Measurements from ENCODE around the gene HMCN2.
"Not testable (repeated sequence)": the region's sequence is repeated elsewhere in the genome, so short reads cannot be mapped to it uniquely, and the experiment has no call there.

The HMCN2 gene

DNA sequence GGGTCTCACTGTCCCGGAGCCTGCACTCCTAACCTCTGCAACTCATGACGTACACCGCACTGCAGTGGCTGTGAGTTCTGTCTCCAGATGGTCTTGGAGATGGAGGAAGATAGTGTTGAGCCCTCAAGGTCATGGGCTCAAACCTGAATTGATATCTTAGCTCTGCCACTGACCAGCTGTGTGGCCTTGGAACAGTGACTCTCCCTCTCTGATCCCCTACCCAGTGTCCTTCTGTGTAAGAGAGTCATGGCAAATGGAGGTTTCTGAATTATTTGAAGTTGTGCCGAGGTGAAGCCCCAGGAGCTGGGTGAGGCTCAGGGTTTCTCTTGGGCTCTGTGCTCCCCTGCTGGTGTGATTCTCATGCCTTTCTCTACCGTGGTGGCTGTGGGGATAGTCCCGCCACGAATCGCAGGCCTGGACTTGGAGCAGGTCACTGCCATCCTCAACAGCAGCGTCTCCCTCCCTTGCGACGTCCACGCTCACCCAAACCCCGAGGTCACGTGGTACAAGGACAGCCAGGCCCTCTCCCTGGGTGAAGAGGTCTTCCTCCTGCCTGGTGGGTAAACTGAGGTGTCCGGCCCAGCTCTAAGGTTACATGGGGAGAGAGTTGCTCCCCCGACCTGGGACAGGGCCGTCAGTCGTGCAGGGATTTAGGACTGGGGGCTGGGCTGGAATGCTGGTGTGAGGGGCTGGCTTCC is 118.6 kb downstream of the HMCN2 start:
- no peak for DNase-seq (ENCODE audit: low read depth in 2 of 2, low spot score in 1 of 2)

DNA sequence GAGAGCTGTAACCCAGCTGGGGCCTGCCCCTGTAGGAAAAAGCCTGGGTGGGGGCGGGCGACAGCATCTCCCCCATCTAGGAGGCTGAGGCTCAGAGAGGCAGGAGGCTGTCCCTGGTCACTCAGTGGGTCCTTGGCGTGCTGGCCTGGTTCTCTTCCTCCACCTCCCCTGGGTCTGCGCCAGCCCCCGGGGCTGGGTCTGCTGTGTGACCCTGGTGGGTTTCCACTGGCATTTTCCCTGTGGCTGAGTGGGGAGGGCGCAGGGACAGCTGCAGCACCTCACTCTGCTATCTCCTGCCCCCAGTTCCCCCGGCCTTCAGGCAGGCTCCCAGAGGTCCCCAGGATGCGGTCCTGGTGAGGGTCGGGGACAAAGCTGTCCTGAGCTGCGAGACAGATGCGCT is 119.7 kb downstream of the HMCN2 start:
- no peak for DNase-seq (ENCODE audit: low read depth in 2 of 2, low spot score in 1 of 2)

DNA sequence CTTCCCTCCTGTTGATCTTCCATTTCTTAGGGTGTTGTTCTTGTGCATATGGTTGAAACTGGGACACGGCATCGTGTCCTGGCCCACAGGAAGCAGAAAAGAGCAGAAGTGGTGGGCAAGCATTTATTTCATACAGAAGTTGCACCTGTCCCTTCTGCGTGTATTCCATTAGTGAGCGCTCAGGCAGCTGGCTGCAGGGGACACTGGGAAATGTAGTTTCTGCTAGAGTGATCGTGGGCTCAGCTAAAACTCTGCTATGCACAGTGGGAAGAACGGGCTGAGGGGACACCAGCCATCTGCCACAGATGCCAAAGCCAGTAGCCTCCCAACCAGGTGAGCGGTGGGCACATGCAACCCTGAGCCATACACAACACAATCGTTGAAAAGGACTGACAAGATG is 121.8 kb downstream of the HMCN2 start:
- DNase-seq (ENCODE audit: low read depth in 2 of 2, low spot score in 1 of 2) = no peak

DNA sequence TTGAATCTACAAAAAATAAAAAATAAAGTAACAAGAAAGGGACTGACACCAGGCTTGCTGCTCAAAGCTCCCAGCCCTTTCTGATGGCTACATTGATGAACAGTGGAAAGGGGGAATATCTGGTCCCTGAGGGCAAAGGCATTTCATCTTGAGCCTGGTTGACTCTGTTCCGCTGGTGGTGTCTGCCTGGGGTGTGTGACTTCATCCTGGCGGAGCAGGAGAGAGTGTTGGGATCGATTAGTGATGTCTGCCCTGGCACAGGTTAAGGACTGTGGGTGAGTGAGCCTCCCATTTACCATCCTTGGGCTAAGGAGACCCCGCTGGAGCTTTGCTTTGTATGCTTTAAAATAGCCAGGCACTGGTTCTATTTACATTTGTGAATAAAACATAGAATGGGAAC is 122.3 kb downstream of the HMCN2 start:
- no peak for DNase-seq (ENCODE audit: low read depth in 2 of 2, low spot score in 1 of 2)

- DNase-seq (ENCODE audit: low read depth in 2 of 2, low spot score in 1 of 2) = no peak
Measured at GRCh38 chr9:130390390-130390789, 124.8 kb downstream of the HMCN2 start.

DNA sequence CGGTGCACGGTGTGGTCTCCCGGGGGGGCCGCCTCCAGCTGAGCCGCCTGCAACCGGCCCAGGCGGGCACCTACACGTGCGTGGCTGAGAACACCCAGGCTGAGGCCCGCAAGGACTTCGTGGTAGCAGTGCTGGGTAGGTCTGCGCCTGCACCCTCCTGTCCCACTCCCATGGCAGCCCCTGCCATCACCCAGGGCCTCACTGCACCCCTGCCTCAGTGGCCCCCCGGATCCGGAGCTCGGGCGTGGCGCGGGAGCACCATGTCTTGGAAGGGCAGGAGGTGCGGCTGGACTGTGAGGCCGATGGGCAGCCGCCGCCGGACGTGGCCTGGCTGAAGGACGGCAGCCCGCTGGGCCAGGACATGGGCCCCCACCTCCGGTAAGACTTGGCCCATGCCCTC is 125.4 kb downstream of the HMCN2 start:
- no peak for DNase-seq (ENCODE audit: low read depth in 2 of 2, low spot score in 1 of 2)

GRCh38 chr9:130391866-130392265 is 126.3 kb downstream of the HMCN2 start:
- DNase-seq (ENCODE audit: low read depth in 2 of 2, low spot score in 1 of 2) = no peak

DNA sequence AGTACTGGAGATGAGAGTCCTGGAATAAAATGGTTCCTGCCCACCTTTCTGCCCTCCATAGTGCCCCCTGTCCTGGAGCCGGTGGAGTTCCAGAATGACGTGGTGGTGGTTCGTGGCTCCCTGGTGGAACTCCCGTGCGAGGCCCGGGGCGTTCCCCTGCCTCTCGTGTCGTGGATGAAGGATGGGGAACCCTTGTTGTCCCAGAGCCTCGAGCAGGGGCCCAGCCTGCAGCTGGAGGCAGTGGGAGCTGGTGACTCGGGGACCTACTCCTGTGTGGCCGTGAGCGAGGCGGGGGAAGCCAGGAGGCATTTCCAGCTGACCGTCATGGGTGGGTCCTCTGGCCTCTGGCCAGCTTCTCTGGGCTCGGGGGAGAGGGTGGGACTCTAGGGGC is 128.1 kb downstream of the HMCN2 start:
- no peak for DNase-seq (ENCODE audit: low read depth in 2 of 2, low spot score in 1 of 2)

DNA sequence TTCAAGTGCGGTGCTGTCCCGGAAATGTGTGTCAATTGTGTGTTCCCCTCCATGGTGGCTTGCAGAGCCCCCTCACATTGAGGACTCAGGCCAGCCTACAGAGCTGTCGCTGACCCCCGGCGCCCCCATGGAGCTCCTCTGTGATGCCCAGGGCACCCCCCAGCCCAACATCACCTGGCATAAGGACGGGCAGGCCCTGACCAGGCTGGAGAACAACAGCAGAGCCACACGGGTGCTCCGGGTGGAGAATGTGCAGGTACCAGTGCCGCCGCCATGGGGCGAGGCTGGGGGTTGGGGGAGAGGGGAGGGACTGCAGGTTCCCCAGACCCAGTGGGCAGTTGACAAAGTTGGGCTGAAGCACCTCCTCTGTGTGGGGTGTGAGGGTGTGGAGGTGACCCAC is 128.8 kb downstream of the HMCN2 start:
- no peak for DNase-seq (ENCODE audit: low read depth in 2 of 2, low spot score in 1 of 2)

DNA sequence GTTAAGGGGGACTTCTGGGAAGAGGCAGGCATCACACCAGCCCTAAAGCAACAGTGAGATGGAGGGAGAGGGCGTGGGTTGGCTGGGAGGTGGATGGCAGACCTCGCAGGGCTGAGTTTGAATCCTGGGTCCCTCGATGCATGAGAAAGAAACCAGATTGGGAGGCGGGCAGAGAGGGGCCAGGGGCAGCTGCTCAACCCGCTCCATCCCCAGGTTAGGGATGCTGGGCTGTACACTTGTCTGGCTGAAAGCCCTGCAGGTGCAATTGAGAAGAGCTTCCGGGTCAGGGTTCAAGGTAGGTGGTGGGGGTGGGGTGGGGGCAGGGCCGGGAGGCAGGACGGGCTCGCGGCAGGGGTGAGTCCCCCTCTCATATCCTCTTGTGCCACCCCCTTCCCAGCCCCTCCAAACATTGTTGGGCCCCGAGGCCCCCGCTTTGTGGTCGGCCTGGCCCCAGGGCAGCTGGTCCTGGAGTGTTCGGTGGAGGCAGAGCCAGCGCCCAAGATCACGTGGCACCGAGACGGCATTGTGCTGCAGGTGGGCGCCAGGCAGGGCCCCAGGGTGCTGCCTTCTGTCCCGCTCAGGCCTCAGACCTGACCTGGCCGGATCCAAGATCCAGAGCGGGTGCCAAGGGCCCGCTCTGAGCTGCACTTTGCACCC is 129.4 kb downstream of the HMCN2 start:
- DNase-seq (ENCODE audit: low read depth in 2 of 2, low spot score in 1 of 2) = no peak

- DNase-seq (ENCODE audit: low read depth in 2 of 2, low spot score in 1 of 2) = no peak
Measured at GRCh38 chr9:130395810-130396435, 130.4 kb downstream of the HMCN2 start.

DNA sequence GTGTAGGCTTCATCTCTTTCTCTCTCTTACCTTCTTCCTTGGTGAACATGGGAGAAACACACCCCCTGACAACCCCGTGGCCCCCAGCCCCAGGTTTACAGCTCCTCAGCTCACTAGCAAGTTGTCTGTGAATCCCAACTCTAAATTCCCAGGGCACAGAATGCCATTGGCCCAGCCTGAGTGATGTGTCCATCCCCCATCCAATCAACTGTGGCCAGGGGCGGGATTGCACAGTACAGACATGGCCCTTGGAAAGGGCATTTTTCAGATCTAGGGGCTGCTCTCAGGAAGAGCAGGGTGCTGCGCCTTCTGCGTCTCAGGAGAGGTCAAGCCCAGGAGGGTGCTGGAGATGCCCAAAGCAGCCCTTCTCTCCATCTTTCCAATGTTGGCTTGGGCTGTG is 131.0 kb downstream of the HMCN2 start:
- DNase-seq (ENCODE audit: low read depth in 2 of 2, low spot score in 1 of 2) = no peak

DNA sequence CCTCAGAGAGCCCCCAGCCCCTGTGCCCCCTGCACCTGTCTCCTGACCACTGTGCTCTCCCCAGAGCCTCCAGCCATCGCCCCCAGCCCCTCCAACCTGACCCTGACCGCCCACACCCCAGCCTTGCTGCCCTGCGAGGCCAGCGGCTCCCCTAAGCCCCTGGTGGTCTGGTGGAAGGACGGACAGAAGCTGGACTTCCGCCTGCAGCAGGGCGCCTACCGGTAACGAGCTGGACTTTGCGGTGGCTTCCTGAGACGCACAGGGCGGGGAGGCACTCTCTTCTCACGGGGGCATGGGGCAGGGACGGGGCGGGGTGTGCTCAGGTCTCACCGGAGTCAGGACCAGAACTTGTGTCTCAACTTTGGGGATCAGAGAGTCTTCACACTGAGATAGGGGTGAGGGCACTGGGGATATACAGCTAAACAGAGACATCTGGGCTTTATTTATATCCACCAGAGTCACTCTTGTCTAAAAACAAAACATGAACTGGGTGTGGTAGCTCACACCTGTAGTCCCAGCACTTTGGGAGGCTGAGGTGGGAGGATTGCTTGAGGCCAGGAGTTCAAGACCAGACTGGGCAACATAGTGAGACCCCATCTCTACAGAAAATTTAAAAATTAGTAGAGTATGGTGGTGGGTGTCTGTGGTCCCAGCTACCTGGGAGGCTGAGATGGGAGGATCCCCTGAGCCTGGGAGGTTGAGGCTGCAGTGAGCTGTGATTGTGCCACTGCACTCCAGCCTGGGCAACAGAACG is 133.1 kb downstream of the HMCN2 start:
- DNase-seq (ENCODE audit: low read depth in 2 of 2, low spot score in 1 of 2) = no peak

GRCh38 chr9:130399768-130400167 is 134.2 kb downstream of the HMCN2 start:
- DNase-seq (ENCODE audit: low read depth in 2 of 2, low spot score in 1 of 2) = no peak

- no peak for DNase-seq (ENCODE audit: low read depth in 2 of 2, low spot score in 1 of 2)
Measured at GRCh38 chr9:130400870-130401269, 135.3 kb downstream of the HMCN2 start.

DNA sequence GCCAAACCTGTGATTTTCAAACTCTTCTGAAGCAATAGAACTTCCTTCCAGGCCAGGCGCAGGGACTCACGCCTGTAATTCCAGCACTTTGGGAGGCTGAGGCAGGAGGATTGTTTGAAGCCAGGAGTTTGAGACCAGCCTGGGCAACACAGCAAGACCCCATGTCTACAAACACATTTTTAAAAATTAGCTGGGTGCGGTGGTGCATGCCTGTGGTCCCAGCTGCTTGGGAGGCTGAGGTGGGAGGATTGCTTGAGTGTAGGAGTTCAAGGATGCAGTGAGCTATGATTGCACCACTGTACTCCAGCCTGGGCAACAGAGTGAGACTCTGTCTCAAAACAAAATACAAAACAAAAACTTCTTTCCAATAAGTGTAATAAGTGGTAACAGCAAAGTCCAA is 136.2 kb downstream of the HMCN2 start:
- not testable (repeated sequence) for DNase-seq (ENCODE audit: low read depth in 2 of 2, low spot score in 1 of 2)

DNA sequence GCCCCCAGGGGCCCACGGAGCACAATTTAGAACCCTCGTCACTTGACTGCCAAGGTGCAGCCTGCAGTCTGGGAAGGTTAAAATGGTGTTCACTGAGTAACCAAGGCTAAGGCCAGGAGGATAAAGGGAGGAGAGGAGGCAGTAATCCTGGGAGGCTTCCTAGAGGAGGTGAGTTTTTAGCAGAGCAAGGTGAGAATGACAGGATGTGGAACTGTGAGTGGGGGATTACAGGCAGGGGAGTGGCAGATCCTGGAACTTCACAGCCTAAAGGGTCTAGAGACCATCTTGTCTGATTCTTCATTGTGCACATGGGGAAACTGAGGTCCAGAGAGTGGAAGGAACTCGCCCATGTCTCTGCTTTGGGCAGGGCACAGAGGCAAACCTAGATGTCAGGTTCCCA is 136.7 kb downstream of the HMCN2 start:
- no peak for DNase-seq (ENCODE audit: low read depth in 2 of 2, low spot score in 1 of 2)

GRCh38 chr9:130402645-130403440 is 137.3 kb downstream of the HMCN2 start:
- no peak for DNase-seq (ENCODE audit: low read depth in 2 of 2, low spot score in 1 of 2)

DNA sequence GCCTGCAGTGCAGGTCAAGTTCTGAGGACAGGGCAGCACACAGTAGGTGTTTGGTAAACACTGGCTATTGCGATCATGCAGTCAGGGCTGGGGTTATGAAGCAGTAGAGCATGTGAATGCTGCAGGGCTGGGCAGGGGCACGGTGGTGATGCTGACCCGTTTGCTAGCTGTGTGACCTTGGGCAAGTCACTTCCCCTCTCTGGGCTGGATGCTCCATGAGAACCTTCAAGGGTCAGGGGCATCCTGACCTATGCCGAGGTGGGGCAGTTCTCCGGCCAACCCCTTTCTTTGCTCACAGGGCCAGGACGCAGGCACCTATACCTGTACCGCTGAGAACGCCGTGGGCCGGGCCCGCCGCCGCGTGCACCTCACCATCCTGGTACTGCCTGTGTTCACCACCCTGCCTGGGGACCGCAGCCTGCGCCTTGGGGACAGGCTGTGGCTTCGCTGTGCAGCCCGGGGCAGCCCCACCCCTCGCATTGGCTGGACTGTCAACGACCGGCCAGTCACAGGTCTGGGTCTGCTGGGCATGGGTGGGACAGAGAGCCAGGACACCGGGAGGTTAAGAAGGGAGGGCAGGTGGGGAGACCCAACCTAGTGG is 140.2 kb downstream of the HMCN2 start:
- DNase-seq (ENCODE audit: low read depth in 2 of 2, low spot score in 1 of 2) = no peak

GRCh38 chr9:130406278-130406895 is 140.8 kb downstream of the HMCN2 start:
- no peak for DNase-seq (ENCODE audit: low read depth in 2 of 2, low spot score in 1 of 2)

All from stimulated activated CD8-positive, alpha-beta memory T cell treated with anti-CD3 and anti-CD28 coated beads, Interleukin-4, amount 100 ng/mL, for 1 hour (primary cell).